Measurements from ENCODE around the gene MYLK3.

The MYLK3 gene

GRCh38 chr16:46662123-46662522 lies 86.0 kb downstream of the MYLK3 start:
- no peak for TF ChIP-seq CTCF (IDR thresholded peaks at IDR 0.05; ENCODE audit: low read depth, low read length)
- no peak overlapping the region for H3K4me3 ChIP-seq (replicated peaks in 1 of 2; ENCODE audit: low read depth in 2 of 2, low read length in 2 of 2)
- DNase-seq (ENCODE audit: low read depth in 2 of 2), result no peak

- no peak for DNase-seq (ENCODE audit: low read depth in 2 of 2)
- H3K4me3 ChIP-seq (replicated peaks in 1 of 2; ENCODE audit: low read depth in 2 of 2, low read length in 2 of 2), result no peak overlapping the region
- no peak for TF ChIP-seq CTCF (IDR thresholded peaks at IDR 0.05; ENCODE audit: low read depth, low read length)
These were observed 89.2 kb downstream of the MYLK3 start for GRCh38 chr16:46658925-46659324.

Data from cardiac fibroblast (primary cell).